ENCODE data around the gene TEKTIP1. TPM values are rescaled to one million over a fixed set of nuclear protein-coding genes. Genes with fewer than 3 reads are reported as not detected.

Gene TEKTIP1
- total and polyA plus RNA-seq, 2 donors (not counting 1 experiment from before 2014, with no cell fraction given), result not detected

DNA sequence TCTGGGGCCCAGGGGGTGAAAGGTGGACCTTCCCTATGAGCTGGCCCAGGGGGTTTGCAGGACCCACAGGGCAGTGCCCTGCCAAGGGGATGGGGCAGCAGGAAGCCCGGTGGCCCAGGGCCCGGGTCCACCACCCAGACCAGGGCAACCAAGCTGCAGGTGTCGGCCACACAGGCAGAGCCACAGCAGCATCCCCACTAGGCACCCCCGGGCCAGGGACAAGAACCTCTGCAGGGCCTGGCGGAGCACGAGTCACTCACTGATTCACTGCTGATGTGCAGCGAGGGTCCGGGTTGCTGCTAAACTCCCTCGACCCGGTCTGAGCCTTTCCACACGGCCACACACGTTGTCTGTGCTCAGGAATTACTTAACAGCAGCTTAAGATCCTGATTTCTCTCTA is 24.0 kb upstream of the TEKTIP1 start:
- DNase-seq (ENCODE audit: low read depth in 2 of 2), result no peak
- peaks cover 13% of the 10 kb centered on the region for H3K36me3 ChIP-seq (ENCODE audit: control insufficient read depth, insufficient read depth, low read length)
- no peak overlapping the region for H3K4me2 ChIP-seq (ENCODE audit: extremely low read depth, insufficient read depth, low read length)
- H3K9me3 ChIP-seq (ENCODE audit: control insufficient read depth, insufficient read depth, low read depth, low read length), result no peaks in the 10 kb centered on the region
- H3K27me3 ChIP-seq (ENCODE audit: control insufficient read depth, insufficient read depth, low read length), result no peaks in the 10 kb centered on the region
- peaks cover 18% of the 10 kb centered on the region for H3K4me1 ChIP-seq (ENCODE audit: control insufficient read depth, extremely low read depth, insufficient read depth, low read length)
- no peak overlapping the region for H3K27ac ChIP-seq (ENCODE audit: insufficient read depth, low read length)
- H3K79me2 ChIP-seq (ENCODE audit: control insufficient read depth, insufficient read depth, low read length), result peaks cover 89% of the 10 kb centered on the region
- H2AFZ ChIP-seq (ENCODE audit: low read length), result no peak overlapping the region
- H3K9ac ChIP-seq (ENCODE audit: insufficient read depth, low read length), result no peak overlapping the region
- no peak for TF ChIP-seq EZH2 (IDR thresholded peaks at IDR 0.05; ENCODE audit: low read length, missing control alignments)
- TF ChIP-seq, protein P1, sequence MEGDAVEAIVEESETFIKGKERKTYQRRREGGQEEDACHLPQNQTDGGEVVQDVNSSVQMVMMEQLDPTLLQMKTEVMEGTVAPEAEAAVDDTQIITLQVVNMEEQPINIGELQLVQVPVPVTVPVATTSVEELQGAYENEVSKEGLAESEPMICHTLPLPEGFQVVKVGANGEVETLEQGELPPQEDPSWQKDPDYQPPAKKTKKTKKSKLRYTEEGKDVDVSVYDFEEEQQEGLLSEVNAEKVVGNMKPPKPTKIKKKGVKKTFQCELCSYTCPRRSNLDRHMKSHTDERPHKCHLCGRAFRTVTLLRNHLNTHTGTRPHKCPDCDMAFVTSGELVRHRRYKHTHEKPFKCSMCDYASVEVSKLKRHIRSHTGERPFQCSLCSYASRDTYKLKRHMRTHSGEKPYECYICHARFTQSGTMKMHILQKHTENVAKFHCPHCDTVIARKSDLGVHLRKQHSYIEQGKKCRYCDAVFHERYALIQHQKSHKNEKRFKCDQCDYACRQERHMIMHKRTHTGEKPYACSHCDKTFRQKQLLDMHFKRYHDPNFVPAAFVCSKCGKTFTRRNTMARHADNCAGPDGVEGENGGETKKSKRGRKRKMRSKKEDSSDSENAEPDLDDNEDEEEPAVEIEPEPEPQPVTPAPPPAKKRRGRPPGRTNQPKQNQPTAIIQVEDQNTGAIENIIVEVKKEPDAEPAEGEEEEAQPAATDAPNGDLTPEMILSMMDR (conservative IDR thresholded peaks at IDR 0.05 in 1 of 2, IDR thresholded peaks at IDR 0.05 in 1 of 2; ENCODE audit: low read depth in 1 of 2, low read length in 2 of 2), result no peak
- no peak overlapping the region for H3K4me3 ChIP-seq (replicated peaks in 1 of 4; ENCODE audit: control extremely low read depth in 1 of 4, insufficient read depth in 1 of 4, low read depth in 3 of 4, low read length in 4 of 4)
- H4K20me1 ChIP-seq (ENCODE audit: control insufficient read depth, extremely low read depth, insufficient read depth, low read length), result no peaks in the 10 kb centered on the region

DNA sequence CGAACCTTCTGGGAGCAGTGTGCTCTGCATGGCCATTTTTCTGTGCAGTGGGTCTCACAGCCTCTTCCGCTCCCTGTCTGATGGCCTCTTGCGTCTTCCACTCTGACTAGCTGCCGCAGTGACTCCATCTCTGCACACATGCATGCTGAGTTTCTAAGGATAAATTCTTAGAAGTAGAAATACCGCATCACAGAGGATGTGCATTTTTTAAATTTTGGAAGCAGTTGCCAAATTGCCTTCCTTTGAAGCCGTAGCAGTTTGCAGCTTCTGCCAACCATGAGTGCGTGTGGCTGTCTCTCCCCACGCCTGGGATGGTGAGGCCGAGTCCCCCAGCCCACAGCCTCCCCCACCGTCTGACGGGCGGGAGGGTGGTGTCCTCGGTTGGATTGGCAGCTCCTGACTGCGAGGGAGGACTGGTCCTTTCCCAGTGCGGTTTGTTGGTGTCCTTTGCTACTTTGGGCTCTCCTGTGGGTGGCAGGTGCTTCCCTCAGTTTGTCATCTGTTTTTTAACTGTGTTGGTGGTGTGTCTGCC is 23.0 kb upstream of the TEKTIP1 start:
- Histone ChIP-seq H3K27me3 (ENCODE audit: control insufficient read depth, insufficient read depth, low read length) (no peaks in the 10 kb centered on the region), H3K27ac (ENCODE audit: insufficient read depth, low read length) (no peak overlapping the region), H3K4me2 (ENCODE audit: extremely low read depth, insufficient read depth, low read length) (peak overlapping the region; percentile 58), H3K4me1 (ENCODE audit: control insufficient read depth, extremely low read depth, insufficient read depth, low read length) (peaks cover 18% of the 10 kb centered on the region), H2AFZ (ENCODE audit: low read length) (no peak overlapping the region), H3K36me3 (ENCODE audit: control insufficient read depth, insufficient read depth, low read length) (peaks cover 14% of the 10 kb centered on the region), H3K9me3 (ENCODE audit: control insufficient read depth, insufficient read depth, low read depth, low read length) (no peaks in the 10 kb centered on the region), H4K20me1 (ENCODE audit: control insufficient read depth, extremely low read depth, insufficient read depth, low read length) (no peaks in the 10 kb centered on the region), H3K9ac (ENCODE audit: insufficient read depth, low read length) (no peak overlapping the region), H3K4me3 (replicated peaks in 1 of 4; ENCODE audit: control extremely low read depth in 1 of 4, insufficient read depth in 1 of 4, low read depth in 3 of 4, low read length in 4 of 4) (no peak overlapping the region), H3K79me2 (ENCODE audit: control insufficient read depth, insufficient read depth, low read length) (peaks cover 89% of the 10 kb centered on the region)
- no peak for TF ChIP-seq EZH2 (IDR thresholded peaks at IDR 0.05; ENCODE audit: low read length, missing control alignments)
- TF ChIP-seq, protein P1 (conservative IDR thresholded peaks at IDR 0.05 in 1 of 2, IDR thresholded peaks at IDR 0.05 in 1 of 2; ENCODE audit: low read depth in 1 of 2, low read length in 2 of 2), result no peak
- peak; percentile 43 to 60 for DNase-seq (ENCODE audit: low read depth in 2 of 2)

DNA sequence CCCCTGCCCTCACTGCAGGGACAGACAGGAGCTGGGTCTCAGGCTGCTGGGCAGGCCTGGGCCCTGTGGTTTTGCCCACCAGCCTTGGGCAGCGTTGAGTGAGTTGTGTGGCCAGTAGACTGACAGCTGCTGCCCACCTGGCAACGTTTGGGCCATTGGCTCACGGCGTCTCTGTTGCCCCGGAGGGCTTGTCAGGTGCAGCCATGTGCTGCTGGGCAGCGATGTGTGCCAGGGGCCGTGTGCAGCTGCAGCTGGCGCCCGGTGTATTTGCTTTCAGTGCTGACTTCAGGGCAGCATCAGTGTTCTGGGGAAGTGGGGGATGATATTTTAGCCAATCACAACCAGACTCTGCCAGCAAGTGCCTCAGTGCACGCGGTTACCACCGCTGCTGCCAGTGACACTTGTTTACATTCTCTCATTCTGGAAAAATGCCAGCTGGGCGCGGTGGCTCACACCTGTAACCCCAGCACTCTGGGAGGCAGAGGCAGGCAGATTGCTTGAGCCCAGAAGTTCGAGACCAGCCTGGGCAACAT is 22.2 kb upstream of the TEKTIP1 start:
- Histone ChIP-seq H3K4me3 (replicated peaks in 1 of 4; ENCODE audit: control extremely low read depth in 1 of 4, insufficient read depth in 1 of 4, low read depth in 3 of 4, low read length in 4 of 4) (no peak overlapping the region), H3K9me3 (ENCODE audit: control insufficient read depth, insufficient read depth, low read depth, low read length) (no peaks in the 10 kb centered on the region), H3K4me1 (ENCODE audit: control insufficient read depth, extremely low read depth, insufficient read depth, low read length) (peaks cover 18% of the 10 kb centered on the region), H4K20me1 (ENCODE audit: control insufficient read depth, extremely low read depth, insufficient read depth, low read length) (no peaks in the 10 kb centered on the region), H3K27me3 (ENCODE audit: control insufficient read depth, insufficient read depth, low read length) (no peaks in the 10 kb centered on the region), H3K4me2 (ENCODE audit: extremely low read depth, insufficient read depth, low read length) (no peak overlapping the region), H3K79me2 (ENCODE audit: control insufficient read depth, insufficient read depth, low read length) (peaks cover 86% of the 10 kb centered on the region), H3K9ac (ENCODE audit: insufficient read depth, low read length) (no peak overlapping the region), H2AFZ (ENCODE audit: low read length) (no peak overlapping the region), H3K27ac (ENCODE audit: insufficient read depth, low read length) (no peak overlapping the region), H3K36me3 (ENCODE audit: control insufficient read depth, insufficient read depth, low read length) (peaks cover 9% of the 10 kb centered on the region)
- TF ChIP-seq, protein P1 (conservative IDR thresholded peaks at IDR 0.05 in 1 of 2, IDR thresholded peaks at IDR 0.05 in 1 of 2; ENCODE audit: low read depth in 1 of 2, low read length in 2 of 2), result no peak
- no peak for TF ChIP-seq EZH2 (IDR thresholded peaks at IDR 0.05; ENCODE audit: low read length, missing control alignments)
- no peak for DNase-seq (ENCODE audit: low read depth in 2 of 2)
